Activated T-helper 2 cell treated with anti-CD3 and anti-CD28 coated beads, Interferon-gamma antibody, Interleukin-2, Interleukin-4, amounts not matched to agents 10 μg/mL and 5 μg/mL and 100 μg/mL, durations not matched to agents 14 hours and 24 hours and 36 hours (primary cell): ENCODE measurements around the gene RNASEH2A. TPM values are rescaled to one million over a fixed set of nuclear protein-coding genes. Genes with fewer than 3 reads are reported as not detected.
A peak's percentile ranks its signal among the peaks of the same experiment; 100 is the strongest.
"Not testable (repeated sequence)": the region's sequence is repeated elsewhere in the genome, so short reads cannot be mapped to it uniquely, and the experiment has no call there.

Experiments
- DNase-seq: peaks from one replicate; pipeline ENCODE4 v3.0.0; 2021; ENCODE audit warnings: low spot score
- H3K27ac Mint-ChIP-seq: one replicate; pipeline ENCODE4 v1.8.0; 2021; ENCODE audit warnings: mixed read lengths
- H3K27me3 Mint-ChIP-seq: one replicate; pipeline ENCODE4 v1.8.0; 2021; ENCODE audit warnings: low read depth, mixed read lengths
- H3K36me3 Mint-ChIP-seq: one replicate; pipeline ENCODE4 v1.8.0; 2021; ENCODE audit warnings: low read depth, mixed read lengths
- H3K4me1 Mint-ChIP-seq: one replicate; pipeline ENCODE4 v1.8.0; 2021; ENCODE audit warnings: low read depth, mixed read lengths
- H3K4me3 Mint-ChIP-seq: one replicate; pipeline ENCODE4 v1.8.0; 2021; ENCODE audit warnings: low read depth, mild to moderate bottlenecking, moderate library complexity, mixed read lengths
- H3K9me3 Mint-ChIP-seq: one replicate; pipeline ENCODE4 v1.8.0; 2021; ENCODE audit warnings: mixed read lengths
- intact Hi-C: fragments of 100-400 bp; cut with micrococcal nuclease; formaldehyde crosslinking; loops from one replicate; pipeline ENCODE4 v1.15.1; 2023
- total RNA-seq: library from RNA; stranded (reverse); gene quantifications from 2 replicates; pipeline ENCODE4 v1.2.3, GENCODE V29; 2022

The RNASEH2A gene
- total RNA-seq, 1 donor from 2014 or later = 38.3 TPM

DNA sequence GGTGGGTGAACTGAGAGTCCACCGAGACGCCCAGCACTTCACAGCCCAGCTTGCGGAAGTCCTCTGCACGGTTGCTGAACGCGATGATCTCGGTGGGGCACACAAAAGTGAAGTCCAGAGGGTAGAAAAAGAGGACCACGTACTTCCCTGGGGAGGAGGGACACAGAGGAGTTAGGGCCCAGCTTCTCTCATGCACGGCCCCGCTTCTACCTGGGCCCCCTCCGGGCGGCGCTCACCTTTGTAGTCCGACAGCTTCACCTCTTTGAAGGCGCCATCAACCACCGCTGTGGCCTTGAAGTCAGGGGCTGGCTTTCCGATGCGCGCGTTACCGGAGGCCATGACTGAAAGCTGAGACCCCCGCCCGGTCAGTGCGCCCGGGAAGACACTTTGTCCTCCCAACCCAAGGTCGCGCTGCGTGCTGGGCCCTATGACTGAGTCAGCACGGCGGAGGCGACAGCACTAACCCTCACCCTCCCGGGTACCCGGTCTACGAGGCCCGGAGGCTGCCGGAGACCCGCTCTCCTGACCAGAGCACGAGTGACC is 5.4 kb upstream of the RNASEH2A start:
- Mint-ChIP-seq H3K36me3 (peaks cover 34% of the 10 kb centered on the region), H3K4me1 (peaks cover 22% of the 10 kb centered on the region), H3K9me3 (no peaks in the 10 kb centered on the region), H3K4me3 (peak overlapping the region; percentile 91), H3K27me3 (no peaks in the 10 kb centered on the region), H3K27ac (peak overlapping the region; percentile 87)
- intact Hi-C loops = no loop called here
- no peak for DNase-seq

DNA sequence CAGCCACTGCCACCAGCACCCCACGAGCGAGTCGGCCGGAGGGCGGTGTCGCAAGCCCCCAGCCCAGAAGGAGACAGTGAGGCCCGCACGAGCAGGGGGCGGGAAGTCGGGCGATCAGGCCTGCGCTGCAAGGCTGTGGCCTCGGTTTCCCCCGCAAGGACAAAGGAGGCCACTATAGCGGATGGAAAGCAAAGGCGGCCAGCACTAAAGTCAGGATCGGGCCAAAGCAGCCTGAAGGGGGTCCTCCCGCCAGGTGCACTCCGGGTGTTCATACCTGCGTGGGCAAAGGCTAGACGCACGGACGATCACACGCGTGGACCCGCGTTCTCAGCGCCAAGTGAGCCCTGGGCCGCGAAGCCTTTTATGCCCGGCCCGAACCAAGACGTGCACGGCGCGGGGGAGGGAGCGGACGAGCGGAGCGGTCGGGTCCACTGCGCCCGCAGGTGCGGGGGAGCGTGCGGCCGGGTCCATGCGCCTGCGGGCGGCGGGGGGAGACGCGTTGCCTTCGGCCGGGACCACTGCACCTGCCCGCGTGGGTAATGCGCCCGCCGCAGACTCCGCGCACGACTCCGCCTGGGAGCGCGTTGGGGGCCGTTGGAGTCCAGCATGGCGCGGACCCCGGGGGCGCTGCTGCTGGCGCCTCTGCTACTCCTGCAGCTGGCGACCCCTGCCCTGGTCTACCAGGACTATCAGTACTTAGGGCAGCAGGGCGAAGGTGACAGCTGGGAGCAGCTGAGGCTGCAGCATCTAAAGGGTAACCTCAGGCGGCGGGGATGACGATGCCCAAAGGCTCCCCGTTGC is 4.7 kb upstream of the RNASEH2A start, which contains the start of the genes PRDX2 and THSD8:
TSS of gene PRDX2 (minus strand) at position 335 of the 801 bp plus-strand sequence. CDS start 539 bp downstream, outside the sequence.
TSS of gene THSD8 (plus strand) at position 604 of the 801 bp plus-strand sequence. CDS start at position 607, 3 bp downstream.
- intact Hi-C loops = no loop called here
- peaks cover 21% of the 10 kb centered on the region for H3K4me1 Mint-ChIP-seq
- H3K4me3 Mint-ChIP-seq = peak within 1 kb of the TSS; percentile 91
- H3K9me3 Mint-ChIP-seq = no peaks in the 10 kb centered on the region
- H3K27ac Mint-ChIP-seq = peak within 1 kb of the TSS; percentile 87
- peaks cover 32% of the 10 kb centered on the region for H3K36me3 Mint-ChIP-seq
- peak; percentile 74 for DNase-seq
- no peaks in the 10 kb centered on the region for H3K27me3 Mint-ChIP-seq

DNA sequence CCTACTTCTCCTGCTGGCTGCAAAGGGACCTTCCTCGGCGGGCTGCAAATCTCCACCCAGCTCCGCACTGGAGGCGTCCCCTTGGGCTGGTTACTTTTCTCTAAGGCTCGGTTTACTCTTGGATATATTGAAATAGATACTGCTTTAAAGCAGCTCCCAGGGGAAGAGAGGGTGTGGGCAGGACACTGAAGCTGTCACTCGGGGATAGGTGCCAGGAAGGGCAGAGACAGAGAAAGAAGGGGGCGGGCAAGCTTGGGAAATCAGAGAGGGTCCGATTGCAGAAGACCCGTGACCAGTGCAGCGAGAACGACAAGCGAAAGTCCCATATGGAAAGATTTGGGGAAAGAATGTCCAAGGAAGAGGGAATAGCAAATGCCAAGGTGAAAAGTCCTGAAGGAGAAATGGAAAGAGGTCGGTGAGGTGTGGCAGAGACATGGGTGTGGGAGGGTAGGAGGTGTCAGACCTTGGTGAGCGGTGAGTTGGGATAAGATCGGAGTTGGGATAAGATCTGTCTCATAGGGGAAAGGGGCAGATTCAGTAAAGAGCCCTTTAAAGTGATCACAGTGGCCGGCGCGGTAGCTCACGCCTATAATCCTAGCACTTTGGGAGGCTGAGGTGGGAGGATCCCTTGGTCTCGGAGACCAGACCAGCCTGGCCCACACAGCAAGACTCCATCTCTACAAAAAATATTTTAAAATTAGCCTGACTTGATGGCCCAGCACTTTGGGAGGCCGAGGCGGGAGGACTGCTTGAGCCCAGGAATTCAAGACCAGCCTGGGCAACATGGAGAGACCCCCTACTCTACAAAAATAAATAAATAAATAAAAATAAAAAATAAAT is 3.9 kb upstream of the RNASEH2A start:
- Mint-ChIP-seq H3K4me1 (peaks cover 21% of the 10 kb centered on the region), H3K36me3 (peaks cover 27% of the 10 kb centered on the region), H3K27ac (peak overlapping the region; percentile 51), H3K4me3 (peak overlapping the region; percentile 91), H3K9me3 (no peaks in the 10 kb centered on the region), H3K27me3 (no peaks in the 10 kb centered on the region)
- no peak for DNase-seq
- intact Hi-C loops = no loop called here

DNA sequence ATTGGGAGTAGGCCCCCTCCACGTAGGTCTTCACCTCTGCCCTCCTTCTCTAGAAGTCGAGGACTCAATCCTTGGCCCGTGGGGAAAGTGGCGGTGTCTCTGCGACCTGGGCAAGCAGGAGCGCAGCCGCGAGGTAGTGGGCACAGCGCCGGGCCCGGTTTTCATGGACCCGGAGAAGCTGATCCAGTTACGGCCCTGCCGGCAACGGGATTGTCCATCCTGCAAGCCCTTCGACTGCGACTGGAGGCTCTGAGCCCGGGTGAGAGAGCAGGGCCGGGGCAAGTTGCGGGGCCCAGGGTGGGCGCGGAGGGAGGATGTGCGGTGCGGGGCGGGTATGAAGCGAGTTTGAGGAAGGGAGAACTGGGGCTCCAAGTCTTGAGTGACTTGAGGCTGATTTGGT is 2.3 kb upstream of the RNASEH2A start:
- Mint-ChIP-seq H3K4me1 (peaks cover 23% of the 10 kb centered on the region), H3K9me3 (no peaks in the 10 kb centered on the region), H3K4me3 (no peak overlapping the region), H3K36me3 (peaks cover 29% of the 10 kb centered on the region), H3K27me3 (no peaks in the 10 kb centered on the region), H3K27ac (no peak overlapping the region)
- DNase-seq = no peak
- intact Hi-C loops = no loop called here

DNA sequence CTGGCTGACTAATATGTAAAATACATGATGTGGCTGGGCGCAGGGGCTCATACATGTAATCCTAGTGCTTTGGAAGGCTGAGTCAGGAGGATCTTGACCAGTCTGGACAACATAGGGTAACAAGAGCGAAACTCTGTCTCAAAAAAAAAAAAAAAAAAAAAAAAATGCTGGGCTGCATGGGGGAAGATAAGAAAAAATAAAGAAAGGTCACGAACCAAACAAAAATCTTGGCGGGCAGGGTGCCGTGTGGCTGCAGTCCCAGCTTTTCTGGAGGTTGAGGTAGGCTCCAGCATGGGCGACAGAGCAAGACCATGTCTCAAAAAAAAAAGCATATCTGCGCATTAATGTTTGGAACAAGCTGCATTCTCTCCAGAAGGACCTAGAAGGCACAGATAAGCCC is 8.7 kb downstream of the RNASEH2A start:
- no peak overlapping the region for H3K27ac Mint-ChIP-seq
- peaks cover 21% of the 10 kb centered on the region for H3K36me3 Mint-ChIP-seq
- H3K27me3 Mint-ChIP-seq = no peaks in the 10 kb centered on the region
- H3K4me1 Mint-ChIP-seq = no peaks in the 10 kb centered on the region
- intact Hi-C loops = no loop called here
- no peak overlapping the region for H3K4me3 Mint-ChIP-seq
- H3K9me3 Mint-ChIP-seq = no peaks in the 10 kb centered on the region
- no peak for DNase-seq

DNA sequence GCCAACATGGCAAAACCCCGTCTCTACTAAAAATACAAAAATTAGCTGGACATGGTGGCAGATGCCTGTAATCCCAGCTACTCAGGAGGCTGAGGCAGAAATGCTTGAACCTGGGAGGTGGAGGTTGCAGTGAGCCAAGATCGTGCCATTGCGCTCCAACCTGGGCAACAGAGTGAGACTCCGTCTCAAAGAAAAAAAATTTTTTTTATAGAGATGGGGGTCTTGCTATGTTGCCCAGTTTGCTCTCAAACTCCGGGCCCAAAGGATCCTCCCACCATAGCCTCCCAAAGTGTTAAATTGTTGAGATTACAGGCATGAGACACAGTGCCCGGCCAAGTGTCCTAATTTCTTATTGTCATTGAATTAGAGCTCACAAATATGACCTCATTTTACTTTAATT is 10.8 kb downstream of the RNASEH2A start:
- H3K4me3 Mint-ChIP-seq, H3K4me1 Mint-ChIP-seq, H3K9me3 Mint-ChIP-seq, DNase-seq, intact Hi-C loops, H3K27ac Mint-ChIP-seq, H3K27me3 Mint-ChIP-seq: not testable (repeated sequence)
- peaks cover 21% of the 10 kb centered on the region for H3K36me3 Mint-ChIP-seq

DNA sequence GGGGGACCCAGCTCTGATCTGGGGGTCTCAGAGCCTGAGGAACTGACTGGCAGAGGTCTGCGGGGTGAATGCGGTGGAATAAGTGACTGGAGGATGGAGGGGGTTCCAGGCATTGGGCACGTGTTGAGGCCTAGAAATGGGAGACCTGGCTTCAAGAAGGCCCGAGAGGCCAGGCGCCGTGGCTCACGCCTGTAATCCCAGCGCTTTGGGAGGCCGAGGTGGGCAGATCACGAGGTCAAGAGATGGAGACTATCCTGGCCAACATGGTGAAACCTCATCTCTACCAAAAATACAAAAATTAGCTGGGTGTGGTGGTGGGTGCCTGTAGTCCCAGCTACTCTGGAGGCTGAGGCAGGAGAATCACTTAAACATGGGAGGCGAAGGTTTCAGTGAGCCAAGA is 11.4 kb downstream of the RNASEH2A start:
- H3K27me3 Mint-ChIP-seq, intact Hi-C loops: not testable (repeated sequence)

DNA sequence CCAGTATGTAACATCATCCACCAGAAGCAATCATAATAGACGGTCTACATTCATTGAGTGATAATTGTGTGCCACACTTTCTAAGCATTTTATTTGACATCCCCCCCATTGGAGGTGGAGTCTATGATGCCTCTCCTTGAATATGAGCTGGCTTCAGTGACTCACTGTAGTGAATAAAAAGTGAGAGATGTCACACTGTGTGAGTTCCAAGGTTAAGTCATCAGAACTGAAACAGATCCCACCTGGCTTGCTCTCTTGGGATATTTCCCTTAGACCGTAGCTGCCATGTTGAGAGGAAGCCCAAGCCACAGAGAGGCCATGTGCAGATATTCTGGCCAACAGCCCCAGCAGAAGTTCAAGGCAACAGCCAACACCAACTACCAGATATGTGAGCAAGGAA is 15.4 kb downstream of the RNASEH2A start:
- Mint-ChIP-seq H3K4me1 (peaks cover 6% of the 10 kb centered on the region), H3K27me3 (peaks cover 8% of the 10 kb centered on the region), H3K4me3 (no peak overlapping the region), H3K36me3 (no peaks in the 10 kb centered on the region), H3K9me3 (no peaks in the 10 kb centered on the region), H3K27ac (no peak overlapping the region)
- no peak for DNase-seq
- intact Hi-C loops = no loop called here

More for the DNA sequence above, 11.4 kb downstream of the RNASEH2A start:
- not testable (repeated sequence) for DNase-seq, H3K4me1 Mint-ChIP-seq, H3K4me3 Mint-ChIP-seq, H3K27ac Mint-ChIP-seq, H3K9me3 Mint-ChIP-seq
- peaks cover 17% of the 10 kb centered on the region for H3K36me3 Mint-ChIP-seq

DNA sequence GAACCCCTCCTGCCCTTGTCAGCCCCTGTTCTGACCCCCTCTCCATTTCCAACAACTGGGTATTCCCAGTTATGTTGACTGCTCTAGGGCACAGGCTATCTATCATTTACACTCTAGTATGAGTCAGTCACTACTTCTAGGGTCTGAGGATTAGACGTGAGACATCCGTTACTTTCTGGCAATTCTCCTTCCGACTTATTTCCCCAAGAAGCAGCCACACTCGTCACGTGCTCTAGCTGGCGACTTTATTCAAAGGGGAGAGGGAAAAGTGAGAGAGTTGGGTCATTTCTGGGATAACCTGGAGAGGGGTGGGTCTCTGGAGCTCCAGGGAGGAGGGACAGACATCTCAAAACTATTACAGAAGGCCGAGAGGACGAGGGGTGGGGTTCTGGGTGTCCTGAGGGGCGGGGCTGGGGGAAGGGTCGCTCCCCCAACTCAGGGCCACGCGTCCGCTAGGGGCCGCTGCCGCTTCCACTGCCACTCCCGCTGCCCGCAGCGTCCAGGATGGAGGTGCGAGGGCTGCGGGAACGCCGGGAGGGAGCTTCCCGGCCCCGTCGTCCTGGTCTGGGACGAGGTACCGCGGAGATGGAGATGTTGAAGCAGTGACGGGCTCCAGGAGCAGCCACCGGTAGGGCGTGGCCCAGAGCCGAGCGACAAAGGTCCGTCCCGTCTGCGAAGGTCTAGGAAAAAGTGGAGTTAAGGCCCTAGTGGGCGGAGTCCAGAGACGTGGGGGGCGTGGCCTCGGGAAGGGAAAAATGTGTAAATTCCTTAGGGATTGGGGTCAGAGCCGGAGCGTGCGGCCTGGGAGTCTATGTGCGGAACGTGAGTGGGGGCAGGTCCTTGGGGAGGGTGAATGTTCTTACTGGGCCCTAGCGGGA is 19.1 kb downstream of the RNASEH2A start:
- no peak overlapping the region for H3K27ac Mint-ChIP-seq
- no peak for DNase-seq
- H3K36me3 Mint-ChIP-seq = no peaks in the 10 kb centered on the region
- intact Hi-C loops = no loop called here
- H3K9me3 Mint-ChIP-seq = no peaks in the 10 kb centered on the region
- peaks cover 6% of the 10 kb centered on the region for H3K4me1 Mint-ChIP-seq
- no peak overlapping the region for H3K4me3 Mint-ChIP-seq
- H3K27me3 Mint-ChIP-seq = peaks cover 22% of the 10 kb centered on the region

DNA sequence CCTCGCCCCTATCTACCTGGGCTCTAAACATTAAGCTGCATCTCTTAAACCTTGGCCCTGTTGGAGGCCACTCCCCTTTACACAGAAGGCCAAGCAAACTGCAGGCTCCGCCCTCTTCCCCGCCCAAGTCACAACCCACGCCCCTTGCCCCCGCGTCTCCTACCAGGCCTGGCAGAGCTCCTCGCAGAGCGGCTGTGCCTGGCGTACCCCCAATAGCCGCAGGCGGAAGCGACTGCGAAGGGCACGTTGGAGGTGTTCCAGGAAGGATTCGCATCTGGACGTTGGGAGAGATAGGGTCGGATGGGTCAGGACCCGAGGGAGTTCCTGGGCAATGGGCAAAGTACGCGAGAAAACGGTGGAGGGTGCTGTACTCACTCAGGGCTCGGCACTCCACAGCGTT is 22.1 kb downstream of the RNASEH2A start:
- Mint-ChIP-seq H3K27ac (no peak overlapping the region), H3K4me3 (no peak overlapping the region), H3K9me3 (no peaks in the 10 kb centered on the region), H3K36me3 (no peaks in the 10 kb centered on the region), H3K4me1 (peaks cover 12% of the 10 kb centered on the region), H3K27me3 (peaks cover 43% of the 10 kb centered on the region)
- intact Hi-C loops = no loop called here
- no peak for DNase-seq

DNA sequence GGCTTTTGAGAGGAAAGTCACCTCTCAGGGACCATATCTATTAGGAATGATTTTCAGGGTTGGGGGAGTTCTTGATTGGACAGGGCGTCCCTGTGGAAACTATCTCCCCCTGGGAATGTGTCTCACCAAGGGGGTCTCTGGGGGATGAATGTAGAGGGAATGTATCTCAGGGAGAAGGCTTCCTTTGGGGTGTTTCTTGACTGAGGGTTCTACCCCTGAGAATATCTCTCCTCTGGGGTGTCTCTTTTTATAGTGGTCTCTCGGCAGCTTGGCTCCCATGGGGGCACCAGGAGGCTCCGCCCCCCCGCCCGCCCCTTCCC is 27.0 kb downstream of the RNASEH2A start:
- Mint-ChIP-seq H3K4me1 (peaks cover 19% of the 10 kb centered on the region), H3K9me3 (no peaks in the 10 kb centered on the region), H3K4me3 (no peak overlapping the region), H3K36me3 (no peaks in the 10 kb centered on the region), H3K27ac (no peak overlapping the region), H3K27me3 (peaks cover 61% of the 10 kb centered on the region)
- DNase-seq = no peak
- intact Hi-C loops = no loop called here
